ENCODE results near the gene NFIC.
A peak's percentile ranks its signal among the peaks of the same experiment; 100 is the strongest.

The NFIC gene

DNA sequence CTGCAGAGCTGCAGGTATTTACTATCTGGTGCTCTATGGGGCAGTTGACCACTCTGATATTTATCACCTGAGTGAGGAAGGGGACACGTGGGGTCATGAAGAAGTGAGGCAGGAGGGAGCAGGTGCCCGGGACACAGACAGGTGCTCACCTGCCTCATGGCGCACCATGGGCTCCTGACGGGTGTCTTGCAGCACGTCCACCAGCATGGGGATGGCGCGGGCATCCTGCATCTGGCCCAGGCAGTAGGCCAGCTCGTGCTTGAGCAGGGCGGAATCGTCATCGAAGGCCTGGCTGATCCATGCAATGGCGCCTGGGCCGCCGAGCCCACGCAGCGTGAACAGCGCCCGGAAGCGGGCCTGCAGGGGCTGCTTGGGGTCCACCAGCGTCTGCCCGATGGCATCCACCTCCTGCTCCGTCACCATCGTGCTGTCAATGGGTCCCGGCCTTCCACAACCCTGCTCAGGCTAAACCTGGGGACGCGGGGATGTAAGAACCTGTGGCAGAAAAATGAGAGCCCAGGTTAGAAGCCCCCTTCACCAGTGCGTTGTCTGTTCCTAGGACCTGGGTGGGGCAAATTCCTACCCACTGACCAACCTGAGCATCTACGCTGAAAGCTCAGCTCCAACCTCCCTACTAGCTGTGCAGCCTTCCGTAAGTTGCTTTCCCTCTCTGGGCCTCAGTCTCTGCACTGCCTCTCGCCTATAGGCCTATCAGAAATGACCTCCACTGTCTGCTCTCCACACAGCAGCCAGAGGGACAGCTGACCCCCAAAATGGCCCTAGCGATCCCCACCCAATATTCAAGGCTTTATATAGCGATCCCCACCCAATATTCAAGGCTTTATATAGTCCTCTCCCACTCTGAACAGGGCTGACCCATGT is 130.2 kb downstream of the NFIC start:
- Histone ChIP-seq H3K14ac (ENCODE audit: low read length in 2 of 2) (no peak overlapping the region), H2BK5ac (ENCODE audit: low read depth, low read length, poor library complexity, severe bottlenecking) (no peak overlapping the region), H3K36me3 (ENCODE audit: control insufficient read depth in 1 of 2, insufficient read depth in 2 of 2, low read depth in 1 of 2, low read length in 2 of 2) (peaks cover 36 to 57% of the 10 kb centered on the region in 2 experiments), H3K27me3 (ENCODE audit: control insufficient read depth in 1 of 2, insufficient read depth in 1 of 2, low read length in 2 of 2) (no peaks in the 10 kb centered on the region), H3K79me1 (replicated peaks; ENCODE audit: low read length, poor library complexity, severe bottlenecking) (peaks cover 28% of the 10 kb centered on the region), H3K4ac (ENCODE audit: low read depth in 1 of 2, low read length in 2 of 2) (no peak overlapping the region), H2AFZ (ENCODE audit: low read depth, low read length) (no peak overlapping the region), H3K4me3 (ENCODE audit: insufficient read depth in 1 of 2, low read depth in 1 of 2, low read length in 2 of 2) (no peak overlapping the region), H3K4me1 (ENCODE audit: control insufficient read depth, insufficient read depth, low read depth, low read length) (peaks cover 29% of the 10 kb centered on the region), H3K9ac (ENCODE audit: low read length) (no peak overlapping the region), H2BK12ac (ENCODE audit: low read length in 2 of 2) (no peak overlapping the region), H2BK15ac (ENCODE audit: low read depth, poor library complexity, severe bottlenecking) (no peak overlapping the region), H4K8ac (ENCODE audit: low read length) (no peak overlapping the region), H2BK120ac (ENCODE audit: low read depth, low read length) (no peak overlapping the region), H4K91ac (ENCODE audit: low read length) (no peak overlapping the region), H3K23ac (ENCODE audit: low read length in 2 of 2) (no peak overlapping the region), H3K27ac (ENCODE audit: low read length, poor library complexity, severe bottlenecking) (no peak overlapping the region), H2AK5ac (ENCODE audit: low read length, severe bottlenecking) (no peak overlapping the region), H3K9me3 (ENCODE audit: control insufficient read depth, low read length) (no peaks in the 10 kb centered on the region), H3K18ac (ENCODE audit: low read depth in 1 of 2, low read length in 2 of 2) (no peak overlapping the region), H3K4me2 (ENCODE audit: low read length, poor library complexity, severe bottlenecking) (no peak overlapping the region)
- DNase-seq: no peak
- WGBS: 98% methylated on average over 32 of the region's 32 CpGs

DNA sequence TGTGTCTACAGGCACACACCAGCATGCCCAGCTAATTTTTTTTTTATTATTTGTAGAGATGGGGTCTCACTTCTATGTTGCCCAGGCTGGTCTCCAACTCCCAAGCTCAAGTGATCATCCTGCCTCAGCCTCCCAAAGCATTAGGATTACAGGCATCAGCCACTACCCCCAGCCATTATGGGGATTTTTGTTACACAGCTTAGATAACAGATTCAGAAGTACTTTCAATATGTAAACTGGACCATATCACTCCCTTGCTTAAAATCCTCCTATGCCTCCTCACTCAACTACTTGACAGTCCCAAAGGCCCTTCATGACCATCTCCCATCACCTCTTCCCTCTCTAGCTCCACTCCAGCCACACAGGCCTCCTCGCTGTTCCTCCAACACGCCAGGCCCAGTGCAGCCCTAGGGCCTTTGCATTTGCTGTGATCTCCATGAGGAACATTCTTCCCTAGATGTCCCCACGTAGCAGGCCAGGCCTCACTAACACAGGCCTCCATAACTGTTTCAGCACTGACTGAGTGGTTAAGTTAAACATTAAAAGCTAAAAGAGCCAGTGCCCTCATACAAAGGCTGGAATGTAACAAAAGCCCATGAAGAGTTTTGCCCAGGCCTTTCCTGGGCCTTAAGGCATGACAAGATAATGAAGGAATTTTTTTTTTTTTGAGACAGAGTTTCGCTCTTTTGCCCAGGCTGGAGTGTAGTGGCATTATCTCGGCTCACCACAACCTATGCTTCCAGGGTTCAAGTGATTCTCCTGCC is 131.6 kb downstream of the NFIC start:
- H3K4ac ChIP-seq (ENCODE audit: low read depth in 1 of 2, low read length in 2 of 2): no peak overlapping the region
- peak overlapping the region; percentile 63 for H2BK5ac ChIP-seq (ENCODE audit: low read depth, low read length, poor library complexity, severe bottlenecking)
- H2BK120ac ChIP-seq (ENCODE audit: low read depth, low read length): no peak overlapping the region
- H3K4me2 ChIP-seq (ENCODE audit: low read length, poor library complexity, severe bottlenecking): peak overlapping the region; percentile 29
- no peak overlapping the region for H3K14ac ChIP-seq (ENCODE audit: low read length in 2 of 2)
- no peak overlapping the region for H3K9ac ChIP-seq (ENCODE audit: low read length)
- H3K27ac ChIP-seq (ENCODE audit: low read length, poor library complexity, severe bottlenecking): peak overlapping the region; percentile 95
- H2BK12ac ChIP-seq (ENCODE audit: low read length in 2 of 2): no peak overlapping the region
- no peaks in the 10 kb centered on the region for H3K27me3 ChIP-seq (ENCODE audit: control insufficient read depth in 1 of 2, insufficient read depth in 1 of 2, low read length in 2 of 2)
- no peak for DNase-seq
- WGBS: 95% methylated on average over 5 of the region's 5 CpGs
- peaks cover 18% of the 10 kb centered on the region for H3K4me1 ChIP-seq (ENCODE audit: control insufficient read depth, insufficient read depth, low read depth, low read length)
- peaks cover 19% of the 10 kb centered on the region for H3K79me1 ChIP-seq (replicated peaks; ENCODE audit: low read length, poor library complexity, severe bottlenecking)
- H3K18ac ChIP-seq (ENCODE audit: low read depth in 1 of 2, low read length in 2 of 2): no peak overlapping the region
- no peak overlapping the region for H2AFZ ChIP-seq (ENCODE audit: low read depth, low read length)
- H3K36me3 ChIP-seq (ENCODE audit: control insufficient read depth in 1 of 2, insufficient read depth in 2 of 2, low read depth in 1 of 2, low read length in 2 of 2): peaks cover 30 to 44% of the 10 kb centered on the region in 2 experiments
- H3K4me3 ChIP-seq (ENCODE audit: insufficient read depth in 1 of 2, low read depth in 1 of 2, low read length in 2 of 2): no peak overlapping the region
- H3K9me3 ChIP-seq (ENCODE audit: control insufficient read depth, low read length): no peaks in the 10 kb centered on the region
- no peak overlapping the region for H3K23ac ChIP-seq (ENCODE audit: low read length in 2 of 2)
- peak overlapping the region; percentile 67 for H2AK5ac ChIP-seq (ENCODE audit: low read length, severe bottlenecking)
- no peak overlapping the region for H4K8ac ChIP-seq (ENCODE audit: low read length)
- H4K91ac ChIP-seq (ENCODE audit: low read length): no peak overlapping the region
- H2BK15ac ChIP-seq (ENCODE audit: low read depth, poor library complexity, severe bottlenecking): no peak overlapping the region

DNA sequence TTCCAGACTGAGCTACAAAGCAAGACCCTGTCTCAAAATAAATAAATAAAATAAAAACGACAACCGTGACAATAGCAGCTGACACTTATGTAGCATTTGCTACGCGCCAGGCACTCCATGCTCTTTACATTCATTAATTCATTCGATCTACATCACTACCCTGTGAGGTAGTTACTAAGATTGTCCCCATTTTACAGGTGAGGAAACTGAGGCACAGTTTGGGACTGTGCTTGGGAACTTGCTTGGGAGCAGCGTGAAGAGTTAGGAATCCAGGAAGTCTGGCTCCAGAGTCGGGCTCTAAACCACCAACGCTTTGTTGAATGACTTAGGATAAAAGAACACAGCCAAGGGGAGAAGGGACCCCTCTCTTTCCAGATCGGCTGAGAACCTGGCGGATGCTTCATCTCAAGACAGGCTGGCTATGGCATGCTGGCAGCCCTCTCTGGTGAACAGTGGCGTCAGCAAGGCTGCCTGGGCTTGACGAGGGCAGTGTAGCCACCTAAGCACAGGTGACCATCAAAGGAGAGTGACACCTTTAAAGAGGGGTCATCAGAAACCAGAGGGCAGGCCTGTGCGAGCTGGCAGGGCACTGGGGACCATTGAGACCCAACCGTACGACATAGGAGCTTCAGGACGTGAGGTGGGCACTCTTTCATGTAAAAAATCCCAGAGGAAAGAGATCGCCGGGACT is 133.5 kb downstream of the NFIC start:
- Histone ChIP-seq H3K9me3 (ENCODE audit: control insufficient read depth, low read length) (no peaks in the 10 kb centered on the region), H3K4me3 (ENCODE audit: insufficient read depth in 1 of 2, low read depth in 1 of 2, low read length in 2 of 2) (peak overlapping the region; percentile 91 to 99), H3K4me2 (ENCODE audit: low read length, poor library complexity, severe bottlenecking) (peak overlapping the region; percentile 84), H3K14ac (ENCODE audit: low read length in 2 of 2) (no peak overlapping the region), H3K18ac (ENCODE audit: low read depth in 1 of 2, low read length in 2 of 2) (peak overlapping the region in 1 of 2 experiments; percentile 44), H3K4me1 (ENCODE audit: control insufficient read depth, insufficient read depth, low read depth, low read length) (peaks cover 13% of the 10 kb centered on the region), H3K9ac (ENCODE audit: low read length) (peak overlapping the region; percentile 97), H3K27ac (ENCODE audit: low read length, poor library complexity, severe bottlenecking) (peak overlapping the region; percentile 18), H2BK120ac (ENCODE audit: low read depth, low read length) (peak overlapping the region; percentile 87), H4K8ac (ENCODE audit: low read length) (peak overlapping the region; percentile 100), H3K79me1 (replicated peaks; ENCODE audit: low read length, poor library complexity, severe bottlenecking) (peaks cover 10% of the 10 kb centered on the region), H3K4ac (ENCODE audit: low read depth in 1 of 2, low read length in 2 of 2) (peak overlapping the region; percentile 72 to 87), H3K27me3 (ENCODE audit: control insufficient read depth in 1 of 2, insufficient read depth in 1 of 2, low read length in 2 of 2) (no peaks in the 10 kb centered on the region), H3K36me3 (ENCODE audit: control insufficient read depth in 1 of 2, insufficient read depth in 2 of 2, low read depth in 1 of 2, low read length in 2 of 2) (peaks cover 24 to 25% of the 10 kb centered on the region in 2 experiments), H2BK5ac (ENCODE audit: low read depth, low read length, poor library complexity, severe bottlenecking) (peak overlapping the region; percentile 99), H4K91ac (ENCODE audit: low read length) (peak overlapping the region; percentile 100), H2AFZ (ENCODE audit: low read depth, low read length) (no peak overlapping the region), H2AK5ac (ENCODE audit: low read length, severe bottlenecking) (no peak overlapping the region), H2BK12ac (ENCODE audit: low read length in 2 of 2) (no peak overlapping the region), H2BK15ac (ENCODE audit: low read depth, poor library complexity, severe bottlenecking) (no peak overlapping the region), H3K23ac (ENCODE audit: low read length in 2 of 2) (no peak overlapping the region)
- DNase-seq: no peak
- WGBS: 30% methylated on average over 18 of the region's 18 CpGs

Data from mesenchymal stem cell (in vitro differentiated cells and primary cell).